B cell (primary cell): Measurements from ENCODE around the gene IKZF3. TPM values are rescaled to one million over a fixed set of nuclear protein-coding genes. Genes with fewer than 3 reads are reported as not detected.
"Not testable (repeated sequence)": the region's sequence is repeated elsewhere in the genome, so short reads cannot be mapped to it uniquely, and the experiment has no call there.

ENCODE experiments used
- ATAC-seq: fragments of 200-7000 bp; cut with Tn5 transposase; one replicate; pipeline ENCODE4 v1.10.0; 2021; ENCODE audit warnings: low read depth, mild to moderate bottlenecking, moderate number of reproducible peaks, moderate library complexity
- CTCF ChIA-PET: fragments of 350-600 bp; sonication (Branson Sonifier 250); formaldehyde crosslinking; loops from one replicate; lab custom pipeline; 2021; ENCODE audit warnings: antibody characterized with exemption, inconsistent platforms; lab: Charles Lee
- POLR2A ChIA-PET: fragments of 350-600 bp; sonication (Branson Sonifier 250); formaldehyde crosslinking; loops from one replicate; lab custom pipeline; 2021; ENCODE audit warnings: antibody characterized with exemption; lab: Charles Lee
- DNase-seq: peaks from one replicate; pipeline ENCODE4 v3.0.0; 2013
- H2AFZ ChIP-seq: 2 replicates; pipeline ENCODE4 v1.6.1; 2012; ENCODE audit warnings: mild to moderate bottlenecking, low read depth, low read length; ENCODE audit not compliant: insufficient read depth, poor library complexity, severe bottlenecking
- H3K27ac ChIP-seq, 2 donors: 1 replicate in 1 of 2; 2 replicates in 1 of 2; pipeline ENCODE4 v1.5.1; 2012 to 2013; ENCODE audit warnings: low read length in 2 of 2, mild to moderate bottlenecking in 2 of 2, moderate library complexity in 1 of 2
- H3K27me3 ChIP-seq, 4 experiments: fragments of 200-600 bp in 1 of 4; sonication (generic) in 1 of 4; replicated peaks in 1 of 4; 1 replicate in 2 of 4; 2 replicates in 2 of 4; pipeline versions ENCODE4 v1.6.1 to v1.7.0; 2013 to 2016; ENCODE audit warnings: low read length in 3 of 4, mild to moderate bottlenecking in 2 of 4, mixed read lengths in 1 of 4, moderate library complexity in 1 of 4; ENCODE audit not compliant: insufficient read depth in 4 of 4, control insufficient read depth in 3 of 4; ENCODE audit errors: control extremely low read depth in 1 of 4
- H3K36me3 ChIP-seq, 2 experiments: replicated peaks in 1 of 2; 1 replicate in 1 of 2; 2 replicates in 1 of 2; pipeline versions ENCODE4 v1.6.1 to v1.7.1; 2013; ENCODE audit warnings: low read length in 1 of 2; ENCODE audit not compliant: insufficient read depth in 2 of 2, control insufficient read depth in 1 of 2; ENCODE audit errors: control extremely low read depth in 1 of 2, extremely low read depth in 1 of 2
- H3K4me1 ChIP-seq, 2 donors: fragments of 200-600 bp in 1 of 2; sonication (generic) in 1 of 2; 1 replicate in 1 of 2; 2 replicates in 1 of 2; pipeline versions ENCODE4 v1.5.1 to v1.6.1; 2013 to 2017; ENCODE audit warnings: low read length in 2 of 2; ENCODE audit not compliant: control insufficient read depth in 2 of 2, insufficient read depth in 2 of 2
- H3K4me2 ChIP-seq: replicated peaks from 2 replicates; pipeline ENCODE3; 2012; ENCODE audit warnings: mild to moderate bottlenecking, low read depth, low read length; ENCODE audit not compliant: poor library complexity, severe bottlenecking
- H3K4me3 ChIP-seq, 5 experiments: fragments of 200-600 bp in 1 of 5; sonication (generic) in 1 of 5; 1 replicate in 3 of 5; 2 replicates in 2 of 5; pipeline versions ENCODE4 v1.5.1 to v1.7.0; 2011 to 2016; ENCODE audit warnings: low read length in 4 of 5, mild to moderate bottlenecking in 4 of 5, low read depth in 2 of 5, control low read depth in 1 of 5, moderate library complexity in 1 of 5; ENCODE audit not compliant: insufficient read depth in 1 of 5; ENCODE audit errors: control extremely low read depth in 1 of 5, extremely low read depth in 1 of 5
- H3K79me2 ChIP-seq: fragments of 200-600 bp; sonication (generic); one replicate; pipeline ENCODE4 v1.6.0; 2016; ENCODE audit warnings: low read length; ENCODE audit not compliant: control insufficient read depth, insufficient read depth
- H3K9ac ChIP-seq: fragments of 200-600 bp; sonication (generic); 2 replicates; pipeline ENCODE4 v1.6.1; 2017; ENCODE audit warnings: mild to moderate bottlenecking, low read length, moderate library complexity
- H3K9me3 ChIP-seq, 3 donors: one replicate each; pipeline versions ENCODE4 v1.6.1 to v1.7.1; 2013; ENCODE audit warnings: low read length in 2 of 3; ENCODE audit not compliant: control insufficient read depth in 2 of 3, insufficient read depth in 1 of 3; ENCODE audit errors: control extremely low read depth in 1 of 3
- H4K20me1 ChIP-seq: 2 replicates; pipeline ENCODE4 v1.6.0; 2012; ENCODE audit warnings: mild to moderate bottlenecking, low read length; ENCODE audit not compliant: insufficient read depth, control insufficient read depth, poor library complexity, severe bottlenecking
- H3K27ac Mint-ChIP-seq: one replicate; pipeline ENCODE4 v1.8.0; 2021; ENCODE audit warnings: mixed read lengths
- H3K27me3 Mint-ChIP-seq: one replicate; pipeline ENCODE4 v1.8.0; 2021; ENCODE audit warnings: mixed read lengths
- H3K4me1 Mint-ChIP-seq: one replicate; pipeline ENCODE4 v1.8.0; 2021; ENCODE audit warnings: mixed read lengths
- H3K4me3 Mint-ChIP-seq: one replicate; pipeline ENCODE4 v1.8.0; 2021; ENCODE audit warnings: mixed read lengths
- H3K9me3 Mint-ChIP-seq: one replicate; pipeline ENCODE4 v1.8.0; 2022; ENCODE audit warnings: mixed read lengths; ENCODE audit not compliant: insufficient read depth
- CTCF ChIP-seq: fragments of 200-600 bp; IDR thresholded peaks from one replicate; pipeline ENCODE4 v1.8.0; 2022; ENCODE audit warnings: antibody characterized with exemption, mild to moderate bottlenecking
- EZH2 ChIP-seq: IDR thresholded peaks from 2 replicates; pipeline ENCODE4 v1.6.1; 2012; ENCODE audit warnings: borderline replicate concordance, low read depth, mild to moderate bottlenecking, moderate library complexity, low read length; ENCODE audit not compliant: insufficient read depth, poor library complexity, severe bottlenecking
- WGBS: methylation state at CpG from one replicate; pipeline ENCODE4 v1.1.5; 2013; ENCODE audit warnings: missing lambda C conversion rate; ENCODE audit not compliant: insufficient coverage; 5-methylcytosine and 5-hydroxymethylcytosine counted together
- intact Hi-C: fragments of 100-400 bp; cut with micrococcal nuclease; formaldehyde crosslinking; loops from one replicate; pipeline ENCODE4 v1.10.0; 2022
- polyA plus RNA-seq: library from polyadenylated mRNA; depleted of rRNA; stranded (reverse); fragments of >200 nt; gene quantifications from 2 replicates; pipeline ENCODE4 v1.2.3, GENCODE V29; 2012
- total RNA-seq, 2 donors: library from RNA; stranded (reverse); fragments of 120-200 nt in 1 of 2; gene quantifications; 1 replicate in 1 of 2; 2 replicates in 1 of 2; pipeline versions ENCODE4 v1.2.3 to v1.2.4, GENCODE V29; 2013 to 2022

Gene IKZF3
- total and polyA plus RNA-seq, 2 donors (not counting 1 experiment from before 2014, with no cell fraction given), result 63.0 to 178 TPM

GRCh38 chr17:39714234-39714633, 149.9 kb downstream of the IKZF3 start:
- WGBS, result 88% methylated on average over 3 of the region's 4 CpGs
- Mint-ChIP-seq H3K9me3 (no peaks in the 10 kb centered on the region), H3K27ac (no peak overlapping the region), H3K4me3 (no peak overlapping the region), H3K4me1 (peaks cover 2% of the 10 kb centered on the region), H3K27me3 (no peaks in the 10 kb centered on the region)
- H3K4me1 ChIP-seq, result peaks cover 2 to 4% of the 10 kb centered on the region in 2 donors
- no peaks in the 10 kb centered on the region for H3K36me3 ChIP-seq
- no peaks in the 10 kb centered on the region for H3K27me3 ChIP-seq
- no peak for ATAC-seq
- no peaks in the 10 kb centered on the region for H4K20me1 ChIP-seq
- ChIA-PET CTCF (interaction anchor here (0.8 kb wide), 1 partner anchor 315 kb away, joined by 4 read pairs; no protein-coding TSS in a partner anchor), POLR2A (interaction anchor here (0.7 kb wide), 1 partner anchor 280 kb away, joined by 3 read pairs; no protein-coding TSS in a partner anchor)
- no peaks in the 10 kb centered on the region for H3K79me2 ChIP-seq
- intact Hi-C loops, result no loop called here
- no peak for TF ChIP-seq CTCF
- H3K9me3 ChIP-seq, result no peaks in the 10 kb centered on the region
- no peak overlapping the region for H2AFZ ChIP-seq
- DNase-seq, result no peak
- no peak overlapping the region for H3K27ac ChIP-seq
- H3K4me2 ChIP-seq, result no peak overlapping the region
- H3K9ac ChIP-seq, result no peak overlapping the region
- H3K4me3 ChIP-seq, result no peak overlapping the region

GRCh38 chr17:39711851-39712250, 152.3 kb downstream of the IKZF3 start:
- no peak overlapping the region for H3K4me2 ChIP-seq
- Mint-ChIP-seq H3K27me3 (no peaks in the 10 kb centered on the region), H3K27ac (no peak overlapping the region)

DNA sequence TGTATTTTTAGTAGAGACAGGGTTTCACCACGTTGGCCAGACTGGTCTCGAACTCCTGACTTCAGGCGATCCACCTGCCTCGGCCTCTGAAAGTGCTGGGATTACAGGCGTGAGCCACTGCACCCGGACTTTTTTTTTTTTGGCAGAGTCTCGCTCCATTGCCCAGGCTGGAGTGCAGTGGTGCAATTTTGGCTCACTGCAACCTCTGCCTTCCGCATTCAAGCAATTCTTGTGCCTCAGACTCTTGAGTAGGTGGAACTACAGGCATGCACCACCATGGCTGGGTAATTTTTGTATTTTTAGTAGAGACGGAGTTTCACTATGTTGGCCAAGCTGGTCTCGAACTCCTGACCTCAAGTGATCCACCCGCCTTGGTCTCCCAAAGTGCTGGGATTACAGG, 153.0 kb downstream of the IKZF3 start:
- POLR2A ChIA-PET, H3K27me3 Mint-ChIP-seq, H3K4me2 ChIP-seq, H3K27ac Mint-ChIP-seq, H3K4me3 ChIP-seq, H4K20me1 ChIP-seq, H3K4me1 Mint-ChIP-seq, H3K79me2 ChIP-seq, H3K27me3 ChIP-seq, H3K9me3 Mint-ChIP-seq, H3K9me3 ChIP-seq, ATAC-seq, intact Hi-C loops, H3K9ac ChIP-seq, DNase-seq, H3K36me3 ChIP-seq, H3K27ac ChIP-seq, H3K4me3 Mint-ChIP-seq, H2AFZ ChIP-seq: not testable (repeated sequence)
- 93% methylated on average over 11 of the region's 11 CpGs for WGBS
- H3K4me1 ChIP-seq, result peaks cover 12 to 19% of the 10 kb centered on the region in 2 donors
- CTCF ChIA-PET, result interaction anchor here (1.1 kb wide), 1 partner anchor 57 kb away, joined by 5 read pairs; no protein-coding TSS in a partner anchor

More at GRCh38 chr17:39711851-39712250, 152.3 kb downstream of the IKZF3 start:
- no peaks in the 10 kb centered on the region for H3K27me3 ChIP-seq
- ATAC-seq, result no peak
- H3K9me3 ChIP-seq, result no peaks in the 10 kb centered on the region
- POLR2A ChIA-PET, result interaction anchor here (0.6 kb wide), 1 partner anchor 9 kb away, joined by 13 read pairs; no protein-coding TSS in a partner anchor
- no peaks in the 10 kb centered on the region for H3K9me3 Mint-ChIP-seq
- WGBS, result 93% methylated on average over 9 of the region's 10 CpGs
- no peak overlapping the region for H3K27ac ChIP-seq
- no peaks in the 10 kb centered on the region for H4K20me1 ChIP-seq
- no peak overlapping the region for H3K9ac ChIP-seq
- DNase-seq, result no peak
- CTCF ChIA-PET, result no interaction called here
- intact Hi-C loops, result no loop called here
- no peak overlapping the region for H3K4me3 Mint-ChIP-seq
- TF ChIP-seq CTCF (no peak), EZH2 (no peak)
- peaks cover 11 to 16% of the 10 kb centered on the region in 2 donors for H3K4me1 ChIP-seq
- no peaks in the 10 kb centered on the region for H3K79me2 ChIP-seq
- peaks cover 8% of the 10 kb centered on the region for H3K4me1 Mint-ChIP-seq
- no peak overlapping the region for H2AFZ ChIP-seq
- H3K4me3 ChIP-seq, result no peak overlapping the region
- H3K36me3 ChIP-seq, result no peaks in the 10 kb centered on the region
